HL-60 (cell line): ENCODE measurements around the gene ATL1.

ENCODE experiments used
- CTCF ChIP-seq: IDR thresholded peaks from one replicate; pipeline ENCODE4 v1.5.1; 2011; ENCODE audit warnings: low read length, control low read depth, inconsistent platforms; ENCODE audit not compliant: insufficient read depth
- SPI1 ChIP-seq: IDR thresholded peaks from 2 replicates; pipeline ENCODE4 v1.6.1; 2012; ENCODE audit warnings: low read depth, mild to moderate bottlenecking, borderline replicate concordance

GRCh38 chr14:50530794-50531365 lies 29.1 kb upstream of the ATL1 start:
- no peak for TF ChIP-seq SPI1
- no peak for TF ChIP-seq CTCF
